Tibial artery (tissue), 4 donors: ENCODE measurements around the gene MAST1.
A peak's percentile ranks its signal among the peaks of the same experiment; 100 is the strongest.

Source experiments
- DNase-seq, 2 donors: peaks; one replicate each; pipeline ENCODE4 v3.0.0-alpha.2; 2019
- H3K27ac ChIP-seq, 2 donors: fragments of 200-600 bp; sonication (generic) in 1 of 2; 1 replicate in 1 of 2; 2 replicates in 1 of 2; pipeline ENCODE4 v1.5.1; 2018 to 2019; ENCODE audit warnings: mild to moderate bottlenecking in 1 of 2
- H3K27me3 ChIP-seq, 2 donors: fragments of 200-600 bp; sonication (generic) in 1 of 2; one replicate each; pipeline versions ENCODE4 v1.5.1 to v1.6.0; 2016 to 2019
- H3K36me3 ChIP-seq, 3 donors: fragments of 200-600 bp; sonication (generic) in 2 of 3; one replicate each; pipeline ENCODE4 v1.5.1; 2016 to 2019; ENCODE audit warnings: mild to moderate bottlenecking in 2 of 3
- H3K4me1 ChIP-seq, 4 donors: fragments of 200-600 bp; sonication (generic) in 2 of 4; 1 replicate in 3 of 4; 2 replicates in 1 of 4; pipeline ENCODE4 v1.5.1; 2016 to 2019
- H3K4me3 ChIP-seq, 2 donors: fragments of 200-600 bp; sonication (generic) in 1 of 2; 1 replicate in 1 of 2; 2 replicates in 1 of 2; pipeline ENCODE4 v1.5.1; 2018 to 2019; ENCODE audit warnings: mild to moderate bottlenecking in 2 of 2
- H3K9me3 ChIP-seq, 3 donors: fragments of 200-600 bp; sonication (generic) in 1 of 3; one replicate each; pipeline ENCODE4 v1.5.1; 2016 to 2019
- intact Hi-C: fragments of 100-400 bp; cut with DNase I; formaldehyde crosslinking; loops from one replicate; pipeline ENCODE4 v1.15.0; 2023; ENCODE audit warnings: low total_unique reads
- TF ChIP-seq, protein P1 (sequence below), 2 experiments: fragments of 200-600 bp in 1 of 2; fragments of 450-650 bp in 1 of 2; IDR thresholded peaks; one replicate each; pipeline ENCODE4 v1.5.1; 2017 to 2019; ENCODE audit warnings: antibody characterized with exemption in 2 of 2, mild to moderate bottlenecking in 1 of 2, moderate library complexity in 1 of 2

MAST1 gene

DNA sequence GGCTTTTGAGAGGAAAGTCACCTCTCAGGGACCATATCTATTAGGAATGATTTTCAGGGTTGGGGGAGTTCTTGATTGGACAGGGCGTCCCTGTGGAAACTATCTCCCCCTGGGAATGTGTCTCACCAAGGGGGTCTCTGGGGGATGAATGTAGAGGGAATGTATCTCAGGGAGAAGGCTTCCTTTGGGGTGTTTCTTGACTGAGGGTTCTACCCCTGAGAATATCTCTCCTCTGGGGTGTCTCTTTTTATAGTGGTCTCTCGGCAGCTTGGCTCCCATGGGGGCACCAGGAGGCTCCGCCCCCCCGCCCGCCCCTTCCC lies 4.9 kb upstream of the MAST1 start:
- peaks cover 0 to 37% (median 23%) of the 10 kb centered on the region in 4 donors for H3K4me1 ChIP-seq
- H3K27me3 ChIP-seq, result peaks cover 4 to 98% of the 10 kb centered on the region in 2 donors
- H3K4me3 ChIP-seq, result peak overlapping the region in 1 of 2 donors; percentile 46
- no peaks in the 10 kb centered on the region for H3K36me3 ChIP-seq
- TF ChIP-seq, protein P1, sequence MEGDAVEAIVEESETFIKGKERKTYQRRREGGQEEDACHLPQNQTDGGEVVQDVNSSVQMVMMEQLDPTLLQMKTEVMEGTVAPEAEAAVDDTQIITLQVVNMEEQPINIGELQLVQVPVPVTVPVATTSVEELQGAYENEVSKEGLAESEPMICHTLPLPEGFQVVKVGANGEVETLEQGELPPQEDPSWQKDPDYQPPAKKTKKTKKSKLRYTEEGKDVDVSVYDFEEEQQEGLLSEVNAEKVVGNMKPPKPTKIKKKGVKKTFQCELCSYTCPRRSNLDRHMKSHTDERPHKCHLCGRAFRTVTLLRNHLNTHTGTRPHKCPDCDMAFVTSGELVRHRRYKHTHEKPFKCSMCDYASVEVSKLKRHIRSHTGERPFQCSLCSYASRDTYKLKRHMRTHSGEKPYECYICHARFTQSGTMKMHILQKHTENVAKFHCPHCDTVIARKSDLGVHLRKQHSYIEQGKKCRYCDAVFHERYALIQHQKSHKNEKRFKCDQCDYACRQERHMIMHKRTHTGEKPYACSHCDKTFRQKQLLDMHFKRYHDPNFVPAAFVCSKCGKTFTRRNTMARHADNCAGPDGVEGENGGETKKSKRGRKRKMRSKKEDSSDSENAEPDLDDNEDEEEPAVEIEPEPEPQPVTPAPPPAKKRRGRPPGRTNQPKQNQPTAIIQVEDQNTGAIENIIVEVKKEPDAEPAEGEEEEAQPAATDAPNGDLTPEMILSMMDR (IDR thresholded peaks at IDR 0.05), result no peak
- no peaks in the 10 kb centered on the region for H3K9me3 ChIP-seq
- no peak for DNase-seq
- no peak overlapping the region for H3K27ac ChIP-seq
- intact Hi-C loops, result no loop called here

DNA sequence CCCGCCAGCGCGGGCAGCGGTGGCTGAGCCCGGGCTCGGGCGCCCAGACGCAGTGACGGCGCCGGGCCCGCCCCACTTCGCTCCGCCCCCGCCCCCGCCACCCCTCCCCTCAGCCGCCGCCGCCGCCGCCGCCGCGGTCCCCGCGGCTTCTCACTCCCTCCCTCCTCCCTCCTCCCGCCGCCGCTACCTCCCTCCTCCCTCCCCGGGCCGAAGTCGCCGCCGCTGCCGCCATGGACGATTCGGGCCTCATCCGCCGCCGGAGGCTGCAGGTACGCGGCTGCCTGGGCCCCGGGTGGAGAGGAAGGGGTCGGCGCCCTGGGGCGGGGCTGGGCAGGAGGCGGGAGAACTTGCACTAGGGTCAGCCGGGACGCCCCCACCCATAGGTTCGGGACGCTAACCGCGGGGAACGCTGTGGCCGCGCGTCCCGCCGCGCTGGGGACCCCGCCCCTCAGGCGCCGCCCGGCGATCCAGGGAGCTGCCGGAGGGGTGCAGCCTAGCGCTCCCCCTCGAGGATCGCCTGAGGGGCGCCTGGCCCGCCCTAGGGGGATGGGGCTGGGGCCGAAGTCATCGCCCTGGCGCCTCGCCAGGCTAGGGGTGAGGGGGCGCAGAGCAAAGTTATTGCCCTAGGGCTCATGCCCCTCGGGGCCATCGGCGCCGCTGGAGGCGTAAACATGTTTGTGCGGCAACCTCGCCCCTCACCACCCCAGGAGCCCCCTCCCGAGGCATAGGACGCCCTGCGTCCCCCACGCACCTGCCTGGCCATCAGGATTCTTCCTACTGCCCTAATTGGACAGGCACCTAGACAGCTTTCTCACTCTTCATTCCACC lies 4.4 kb upstream of the MAST1 start:
- H3K4me1 ChIP-seq, result peaks cover 0 to 43% (median 27%) of the 10 kb centered on the region in 4 donors

DNA sequence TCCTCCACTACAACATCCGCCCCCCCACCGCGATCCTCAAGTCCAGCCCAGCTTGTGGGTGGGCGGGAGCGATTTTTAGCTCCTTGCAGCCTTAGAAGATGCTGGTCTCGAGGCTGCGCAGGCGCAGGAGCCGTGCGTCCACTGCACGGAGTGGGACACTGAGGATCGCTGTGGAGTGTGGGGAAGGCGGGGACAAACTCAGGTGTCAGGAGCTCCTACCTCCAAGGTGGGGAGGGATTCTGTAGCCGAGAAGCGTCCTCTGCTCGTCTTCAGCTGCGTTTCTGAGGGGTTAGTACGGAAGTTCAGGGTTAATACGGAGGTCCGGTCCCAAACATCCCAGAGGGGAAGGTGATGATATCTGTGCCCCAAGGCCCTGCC lies 3.8 kb upstream of the MAST1 start, which contains the start of gene RTBDN:
Gene RTBDN, minus strand, starts transcription at position 14 of the 378 bp plus-strand sequence. CDS start 4,600 bp downstream, outside the sequence.
- Histone ChIP-seq H3K27ac (no peak within 1 kb of the TSS), H3K27me3 (peaks cover 7 to 98% of the 10 kb centered on the region in 2 donors), H3K4me3 (peak within 1 kb of the TSS; percentile 33 to 46), H3K4me1 (peaks cover 0 to 43% (median 28%) of the 10 kb centered on the region in 4 donors), H3K9me3 (no peaks in the 10 kb centered on the region), H3K36me3 (no peaks in the 10 kb centered on the region)
- TF ChIP-seq, protein P1 (IDR thresholded peaks at IDR 0.05), result no peak
- no peak for DNase-seq
- intact Hi-C loops, result no loop called here

More for the DNA sequence above, 4.4 kb upstream of the MAST1 start:
- TF ChIP-seq, protein P1 (IDR thresholded peaks at IDR 0.05), result no peak
- Histone ChIP-seq H3K4me3 (peak overlapping the region; percentile 33 to 46), H3K27ac (no peak overlapping the region), H3K36me3 (no peaks in the 10 kb centered on the region), H3K9me3 (no peaks in the 10 kb centered on the region), H3K27me3 (peaks cover 7 to 98% of the 10 kb centered on the region in 2 donors)
- no peak for DNase-seq
- intact Hi-C loops, result no loop called here

DNA sequence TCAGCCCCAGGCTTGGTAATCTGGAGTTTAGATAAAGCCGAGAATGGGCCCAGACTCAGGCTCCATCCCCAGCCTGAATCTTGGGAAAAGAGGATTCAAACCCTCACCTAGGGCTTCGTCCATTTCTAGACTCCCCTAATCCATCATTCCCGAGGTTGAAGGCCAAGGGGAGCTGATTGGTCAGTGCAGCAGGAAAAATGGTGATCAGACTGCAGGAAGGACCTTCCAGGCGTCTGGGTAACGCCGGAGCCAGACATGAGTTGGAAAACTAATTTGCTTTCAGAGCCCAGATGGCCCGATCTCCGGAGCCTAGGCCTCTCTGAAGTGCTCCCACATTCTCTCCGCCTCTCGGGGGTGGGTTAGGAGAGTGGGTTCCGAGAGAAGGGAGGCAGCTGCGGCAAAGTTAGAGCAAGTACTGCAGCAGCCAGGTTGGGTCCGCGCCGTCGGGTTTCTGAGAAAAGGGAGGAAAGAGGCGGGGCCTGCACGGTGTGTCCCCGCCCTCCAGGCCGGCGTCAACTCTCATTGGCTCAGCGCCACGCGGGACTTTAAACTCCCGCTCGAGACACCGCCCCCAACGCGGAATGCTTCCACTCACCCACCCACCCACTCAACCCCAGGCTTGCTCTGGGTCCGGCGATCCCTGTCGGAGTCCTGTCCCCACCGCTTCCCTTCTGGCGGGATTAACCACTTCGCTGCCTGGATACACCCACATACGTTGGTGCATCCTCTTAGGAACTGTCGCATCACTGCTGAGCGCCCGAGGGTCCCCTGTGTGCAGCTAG lies 3.1 kb upstream of the MAST1 start:
- H3K27me3 ChIP-seq, result peaks cover 7 to 98% of the 10 kb centered on the region in 2 donors
- peaks cover 0 to 43% (median 28%) of the 10 kb centered on the region in 4 donors for H3K4me1 ChIP-seq
- no peaks in the 10 kb centered on the region for H3K9me3 ChIP-seq
- no peak overlapping the region for H3K27ac ChIP-seq
- intact Hi-C loops, result no loop called here
- DNase-seq, result no peak
- H3K36me3 ChIP-seq, result no peaks in the 10 kb centered on the region
- H3K4me3 ChIP-seq, result no peak overlapping the region
- TF ChIP-seq, protein P1 (IDR thresholded peaks at IDR 0.05), result no peak

DNA sequence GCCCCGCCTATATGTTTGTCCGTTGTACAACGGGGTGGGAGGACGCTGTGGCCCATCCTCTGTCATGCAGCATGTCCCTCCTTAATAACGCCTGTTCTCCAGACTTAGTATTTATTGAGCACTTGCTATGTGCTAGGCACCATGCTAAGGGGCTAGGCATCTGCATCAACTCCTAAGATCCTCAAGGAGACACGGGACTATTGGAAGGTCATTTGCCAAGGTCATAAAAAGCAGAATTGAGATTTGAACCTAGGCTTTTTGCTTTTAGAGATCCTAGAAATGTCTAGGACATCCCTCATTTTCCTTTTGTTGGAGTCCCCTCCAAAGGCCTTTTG lies 1.8 kb upstream of the MAST1 start:
- H3K4me3 ChIP-seq, result no peak overlapping the region
- TF ChIP-seq, protein P1 (IDR thresholded peaks at IDR 0.05), result no peak
- H3K27ac ChIP-seq, result no peak overlapping the region
- no peaks in the 10 kb centered on the region for H3K9me3 ChIP-seq
- peaks cover 15 to 100% of the 10 kb centered on the region in 2 donors for H3K27me3 ChIP-seq
- peaks cover 0 to 55% (median 36%) of the 10 kb centered on the region in 4 donors for H3K4me1 ChIP-seq
- H3K36me3 ChIP-seq, result no peaks in the 10 kb centered on the region
- intact Hi-C loops, result no loop called here
- DNase-seq, result no peak
